SU-DHL-6 (cell line): ENCODE results near the gene GJB6.

Experiments used
- H2AFZ ChIP-seq: fragments of 200-600 bp; sonication (generic); 2 replicates; pipeline ENCODE4 v1.6.1; 2014; ENCODE audit warnings: low read depth, mild to moderate bottlenecking, moderate library complexity, mixed read lengths, antibody characterized with exemption, low read length; ENCODE audit not compliant: severe bottlenecking
- H3F3A ChIP-seq: fragments of 200-600 bp; shearing (Covaris generic); 2 replicates; pipeline ENCODE4 v1.6.0; 2016; ENCODE audit warnings: antibody characterized with exemption, mild to moderate bottlenecking; ENCODE audit not compliant: insufficient read depth
- H3K27ac ChIP-seq: fragments of 200-600 bp; sonication (generic); 2 replicates; pipeline ENCODE4 v1.5.1; 2016; ENCODE audit warnings: low read depth, mild to moderate bottlenecking, low read length, moderate library complexity, mixed read lengths
- H3K27me3 ChIP-seq: fragments of 200-600 bp; sonication (generic), shearing (Covaris generic); 2 replicates; pipeline ENCODE4 v1.6.0; 2014; ENCODE audit warnings: mild to moderate bottlenecking, low read length
- H3K36me3 ChIP-seq: fragments of 200-600 bp; sonication (generic); 2 replicates; pipeline ENCODE4 v1.6.1; 2014; ENCODE audit warnings: mild to moderate bottlenecking, low read length, mixed read lengths
- H3K4me2 ChIP-seq: fragments of 300-600, 200-600 bp; shearing (Covaris generic), sonication (generic); 2 replicates; pipeline ENCODE4 v1.6.0; 2014; ENCODE audit warnings: low read length, low read depth, mild to moderate bottlenecking; ENCODE audit not compliant: poor library complexity, severe bottlenecking
- H3K4me3 ChIP-seq: fragments of 200-600 bp; sonication (generic); 2 replicates; pipeline ENCODE4 v1.5.1; 2014; ENCODE audit warnings: antibody characterized with exemption, low read length, mild to moderate bottlenecking, mixed read lengths; ENCODE audit not compliant: insufficient read depth, poor library complexity, severe bottlenecking
- H3K79me2 ChIP-seq: fragments of 200-600 bp; sonication (generic); 2 replicates; pipeline ENCODE4 v1.6.1; 2014; ENCODE audit warnings: mild to moderate bottlenecking, low read length, moderate library complexity; ENCODE audit not compliant: insufficient read depth
- H3K9ac ChIP-seq: fragments of 200-600 bp; sonication (generic); 2 replicates; pipeline ENCODE4 v1.7.0; 2014; ENCODE audit warnings: mild to moderate bottlenecking, low read length
- H3K9me2 ChIP-seq: fragments of 200-600 bp; sonication (generic); replicated peaks from 2 replicates; pipeline ENCODE4 v1.6.1; 2014; ENCODE audit warnings: low read length; ENCODE audit not compliant: insufficient read depth
- H3K9me3 ChIP-seq: fragments of 200-600 bp; sonication (generic); 2 replicates; pipeline ENCODE4 v1.6.1; 2014; ENCODE audit warnings: low read length, mixed read lengths; ENCODE audit not compliant: insufficient read depth
- H4K20me1 ChIP-seq: fragments of 200-600 bp; sonication (generic); 2 replicates; pipeline ENCODE4 v1.6.1; 2014; ENCODE audit warnings: low read depth, mild to moderate bottlenecking, antibody characterized with exemption, low read length, moderate library complexity, mixed read lengths
- EZH2phosphoT487 ChIP-seq: fragments of 200-600 bp; sonication (generic), shearing (Covaris generic); conservative IDR thresholded peaks from 2 replicates; pipeline ENCODE4 v1.6.1; 2018; ENCODE audit warnings: mild to moderate bottlenecking, antibody characterized with exemption, low read length, moderate library complexity, mixed read lengths
- TF ChIP-seq, protein P1 (sequence below): fragments of 200-600 bp; sonication (generic); IDR thresholded peaks from one replicate; pipeline ENCODE4 v1.5.1; 2017; ENCODE audit warnings: antibody characterized with exemption, mild to moderate bottlenecking, low read length, moderate library complexity; ENCODE audit not compliant: insufficient read depth, poor library complexity, severe bottlenecking

The GJB6 gene

GRCh38 chr13:20193907-20194631 lies 38.0 kb downstream of the GJB6 start:
- Histone ChIP-seq H2AFZ (no peak overlapping the region), H3K4me3 (no peak overlapping the region), H3K27me3 (no peaks in the 10 kb centered on the region), H3K79me2 (no peaks in the 10 kb centered on the region), H3F3A (no peaks in the 10 kb centered on the region), H4K20me1 (no peaks in the 10 kb centered on the region), H3K36me3 (no peaks in the 10 kb centered on the region), H3K9me2 (no peaks in the 10 kb centered on the region), H3K4me2 (no peak overlapping the region), H3K9me3 (no peaks in the 10 kb centered on the region), H3K27ac (no peak overlapping the region), H3K9ac (no peak overlapping the region)
- TF ChIP-seq EZH2phosphoT487 = no peak
- TF ChIP-seq, protein P1, sequence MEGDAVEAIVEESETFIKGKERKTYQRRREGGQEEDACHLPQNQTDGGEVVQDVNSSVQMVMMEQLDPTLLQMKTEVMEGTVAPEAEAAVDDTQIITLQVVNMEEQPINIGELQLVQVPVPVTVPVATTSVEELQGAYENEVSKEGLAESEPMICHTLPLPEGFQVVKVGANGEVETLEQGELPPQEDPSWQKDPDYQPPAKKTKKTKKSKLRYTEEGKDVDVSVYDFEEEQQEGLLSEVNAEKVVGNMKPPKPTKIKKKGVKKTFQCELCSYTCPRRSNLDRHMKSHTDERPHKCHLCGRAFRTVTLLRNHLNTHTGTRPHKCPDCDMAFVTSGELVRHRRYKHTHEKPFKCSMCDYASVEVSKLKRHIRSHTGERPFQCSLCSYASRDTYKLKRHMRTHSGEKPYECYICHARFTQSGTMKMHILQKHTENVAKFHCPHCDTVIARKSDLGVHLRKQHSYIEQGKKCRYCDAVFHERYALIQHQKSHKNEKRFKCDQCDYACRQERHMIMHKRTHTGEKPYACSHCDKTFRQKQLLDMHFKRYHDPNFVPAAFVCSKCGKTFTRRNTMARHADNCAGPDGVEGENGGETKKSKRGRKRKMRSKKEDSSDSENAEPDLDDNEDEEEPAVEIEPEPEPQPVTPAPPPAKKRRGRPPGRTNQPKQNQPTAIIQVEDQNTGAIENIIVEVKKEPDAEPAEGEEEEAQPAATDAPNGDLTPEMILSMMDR = no peak

- Histone ChIP-seq H3K4me3 (no peak overlapping the region), H3K9ac (no peak overlapping the region), H2AFZ (no peak overlapping the region)
These were observed 38.8 kb downstream of the GJB6 start for GRCh38 chr13:20193162-20193906.

GRCh38 chr13:20192836-20193161 lies 39.3 kb downstream of the GJB6 start, which contains the start of gene GJB2:
Gene GJB2, minus strand, starts transcription at chr13:20192938. Its CDS starts 3,357 bp downstream, at chr13:20189581.
- no peaks in the 10 kb centered on the region for H3K36me3 ChIP-seq
- H3K4me2 ChIP-seq = no peak within 1 kb of the TSS
- H3K9ac ChIP-seq = no peak within 1 kb of the TSS
- H3K4me3 ChIP-seq = no peak within 1 kb of the TSS
- no peak within 1 kb of the TSS for H2AFZ ChIP-seq
- no peaks in the 10 kb centered on the region for H3K27me3 ChIP-seq
- no peaks in the 10 kb centered on the region for H3K9me3 ChIP-seq
- no peaks in the 10 kb centered on the region for H3K79me2 ChIP-seq
- H3K9me2 ChIP-seq = no peaks in the 10 kb centered on the region
- TF ChIP-seq EZH2phosphoT487 = no peak
- TF ChIP-seq, protein P1 = no peak
- H3F3A ChIP-seq = no peaks in the 10 kb centered on the region
- no peak within 1 kb of the TSS for H3K27ac ChIP-seq
- H4K20me1 ChIP-seq = no peaks in the 10 kb centered on the region

More at GRCh38 chr13:20193162-20193906, 38.8 kb downstream of the GJB6 start:
- no peak overlapping the region for H3K4me2 ChIP-seq
- H3K9me3 ChIP-seq = no peaks in the 10 kb centered on the region
- no peak overlapping the region for H3K27ac ChIP-seq
- H3K36me3 ChIP-seq = no peaks in the 10 kb centered on the region
- H3K27me3 ChIP-seq = no peaks in the 10 kb centered on the region
- TF ChIP-seq EZH2phosphoT487 = no peak
- TF ChIP-seq, protein P1 = no peak
- H3K9me2 ChIP-seq = no peaks in the 10 kb centered on the region
- no peaks in the 10 kb centered on the region for H3F3A ChIP-seq
- H3K79me2 ChIP-seq = no peaks in the 10 kb centered on the region
- H4K20me1 ChIP-seq = no peaks in the 10 kb centered on the region
